Neuronal stem cell (in vitro differentiated cells): ENCODE data around the gene SAP30L.

Experiments
- DNase-seq: peaks from one replicate; pipeline ENCODE4 v3.0.0-alpha.2; 2013; ENCODE audit warnings: low spot score
- H2AFZ ChIP-seq: one replicate; pipeline ENCODE4 v1.6.1; 2013; ENCODE audit warnings: mild to moderate bottlenecking, low read length, inconsistent platforms
- H2AK5ac ChIP-seq: 2 replicates; pipeline ENCODE4 v1.6.1; 2013; ENCODE audit warnings: low read depth, mild to moderate bottlenecking, inconsistent platforms, low read length, moderate library complexity, mixed read lengths
- H2BK120ac ChIP-seq: 2 replicates; pipeline ENCODE4 v1.6.1; 2013; ENCODE audit warnings: low read depth, mild to moderate bottlenecking, inconsistent platforms, low read length, moderate library complexity, mixed read lengths
- H2BK12ac ChIP-seq: one replicate; pipeline ENCODE4 v1.6.1; 2013; ENCODE audit warnings: low read length, inconsistent platforms
- H2BK15ac ChIP-seq: 2 replicates; pipeline ENCODE4 v1.6.1; 2013; ENCODE audit warnings: mild to moderate bottlenecking, low read length, inconsistent platforms, mixed read lengths
- H2BK5ac ChIP-seq: one replicate; pipeline ENCODE4 v1.6.1; 2013; ENCODE audit warnings: inconsistent platforms, mild to moderate bottlenecking, low read length, moderate library complexity
- H3K14ac ChIP-seq: one replicate; pipeline ENCODE4 v1.6.1; 2013; ENCODE audit warnings: low read length, inconsistent platforms
- H3K18ac ChIP-seq: 2 replicates; pipeline ENCODE4 v1.6.1; 2013; ENCODE audit warnings: low read length, inconsistent platforms
- H3K23ac ChIP-seq: 2 replicates; pipeline ENCODE4 v1.6.1; 2013; ENCODE audit warnings: low read depth, mild to moderate bottlenecking, mixed read lengths, low read length, inconsistent platforms; ENCODE audit not compliant: poor library complexity
- H3K27ac ChIP-seq: replicated peaks from 3 replicates; pipeline ENCODE4 v1.5.1; 2013; ENCODE audit warnings: low read length, inconsistent platforms
- H3K27me3 ChIP-seq, 3 experiments: 2 replicates each; pipeline ENCODE4 v1.6.1; 2013; ENCODE audit warnings: low read length in 3 of 3, mild to moderate bottlenecking in 2 of 3, inconsistent platforms in 1 of 3, low read depth in 1 of 3, mixed read lengths in 1 of 3, moderate library complexity in 1 of 3; ENCODE audit not compliant: control insufficient read depth in 3 of 3, insufficient read depth in 3 of 3
- H3K36me3 ChIP-seq, 2 donors: replicated peaks in 1 of 2; 2 replicates each; pipeline ENCODE4 v1.6.1; 2013; ENCODE audit warnings: low read length in 2 of 2; ENCODE audit not compliant: control insufficient read depth in 2 of 2, insufficient read depth in 2 of 2
- H3K4ac ChIP-seq: 2 replicates; pipeline ENCODE4 v1.6.1; 2013; ENCODE audit warnings: inconsistent platforms, mild to moderate bottlenecking, low read length, moderate library complexity
- H3K4me1 ChIP-seq, 2 donors: 1 replicate in 1 of 2; 2 replicates in 1 of 2; pipeline ENCODE4 v1.6.1; 2013; ENCODE audit warnings: low read length in 2 of 2, low read depth in 1 of 2; ENCODE audit not compliant: control insufficient read depth in 2 of 2, insufficient read depth in 1 of 2
- H3K4me2 ChIP-seq: one replicate; pipeline ENCODE4 v1.6.1; 2013; ENCODE audit warnings: mild to moderate bottlenecking, low read length, inconsistent platforms; ENCODE audit not compliant: insufficient read depth, poor library complexity, severe bottlenecking
- H3K4me3 ChIP-seq, 2 donors: 2 replicates each; pipeline ENCODE4 v1.5.1; 2013; ENCODE audit warnings: low read length in 2 of 2, mild to moderate bottlenecking in 2 of 2, inconsistent platforms in 1 of 2, moderate library complexity in 1 of 2
- H3K79me1 ChIP-seq: one replicate; pipeline ENCODE4 v1.6.1; 2013; ENCODE audit warnings: low read depth, mild to moderate bottlenecking, inconsistent platforms, low read length, moderate library complexity
- H3K9ac ChIP-seq: one replicate; pipeline ENCODE4 v1.6.1; 2013; ENCODE audit warnings: mild to moderate bottlenecking, low read depth, low read length, inconsistent platforms; ENCODE audit not compliant: poor library complexity
- H3K9me3 ChIP-seq, 2 donors: replicated peaks in 1 of 2; 2 replicates each; pipeline versions ENCODE3 to v1.6.1; 2013; ENCODE audit warnings: low read length in 2 of 2, mild to moderate bottlenecking in 2 of 2, inconsistent platforms in 1 of 2, low read depth in 1 of 2, mixed read lengths in 1 of 2, moderate library complexity in 1 of 2; ENCODE audit not compliant: control insufficient read depth in 2 of 2, insufficient read depth in 1 of 2
- H4K8ac ChIP-seq: one replicate; pipeline ENCODE4 v1.6.1; 2013; ENCODE audit warnings: low read depth, mild to moderate bottlenecking, inconsistent platforms, low read length, moderate library complexity
- H4K91ac ChIP-seq: one replicate; pipeline ENCODE4 v1.6.1; 2013; ENCODE audit warnings: low read length, low read depth, mild to moderate bottlenecking, inconsistent platforms; ENCODE audit not compliant: poor library complexity
- WGBS, 2 donors: extraction: QIAGEN DNeasy Blood & Tissue Kit; methylation state at CpG; one replicate each; pipeline ENCODE4 v1.1.7; 2013; ENCODE audit warnings: missing lambda C conversion rate in 2 of 2, mixed read lengths in 1 of 2; ENCODE audit not compliant: insufficient read length in 2 of 2, insufficient replicate concordance in 1 of 2; ENCODE audit errors: extremely low coverage in 2 of 2; 5-methylcytosine and 5-hydroxymethylcytosine counted together

The SAP30L gene

GRCh38 chr5:154464438-154464837 is 18.6 kb downstream of the SAP30L start:
- WGBS, 2 donors: no CpG with 5 or more reads among the region's 1 CpG
- Histone ChIP-seq H2BK15ac (no peak overlapping the region), H3K23ac (no peak overlapping the region), H3K4me3 (no peak overlapping the region), H3K9ac (no peak overlapping the region), H4K8ac (no peak overlapping the region), H3K36me3 (no peaks in the 10 kb centered on the region), H2AFZ (no peak overlapping the region), H3K14ac (no peak overlapping the region), H3K4me1 (peaks cover 0 to 1% of the 10 kb centered on the region in 2 donors), H3K18ac (no peak overlapping the region), H4K91ac (no peak overlapping the region), H3K27ac (no peak overlapping the region), H2BK5ac (no peak overlapping the region), H2BK12ac (no peak overlapping the region), H3K4me2 (no peak overlapping the region), H3K9me3 (peaks cover 0 to 2% of the 10 kb centered on the region in 2 donors), H2AK5ac (no peak overlapping the region), H2BK120ac (no peak overlapping the region), H3K27me3 (peaks cover 0 to 38% (median 22%) of the 10 kb centered on the region in 3 experiments), H3K4ac (no peak overlapping the region), H3K79me1 (no peaks in the 10 kb centered on the region)
- DNase-seq: no peak

GRCh38 chr5:154465169-154465568 is 19.4 kb downstream of the SAP30L start:
- peaks cover 0 to 2% of the 10 kb centered on the region in 2 donors for H3K9me3 ChIP-seq
- H2BK5ac ChIP-seq: no peak overlapping the region
- H3K27me3 ChIP-seq: peaks cover 0 to 46% (median 27%) of the 10 kb centered on the region in 3 experiments
- H3K4ac ChIP-seq: no peak overlapping the region
- no peak overlapping the region for H3K14ac ChIP-seq
- WGBS, 2 donors: no CpG with 5 or more reads among the region's 6 CpGs
- H3K4me1 ChIP-seq: peaks cover 0 to 1% of the 10 kb centered on the region in 2 donors
- DNase-seq: no peak
- H4K91ac ChIP-seq: no peak overlapping the region
- H3K4me3 ChIP-seq: no peak overlapping the region
- H3K4me2 ChIP-seq: no peak overlapping the region
- no peak overlapping the region for H3K23ac ChIP-seq
- H4K8ac ChIP-seq: no peak overlapping the region
- H2BK12ac ChIP-seq: no peak overlapping the region
- no peak overlapping the region for H2AFZ ChIP-seq
- H3K79me1 ChIP-seq: no peaks in the 10 kb centered on the region
- no peak overlapping the region for H3K9ac ChIP-seq
- no peak overlapping the region for H3K27ac ChIP-seq
- H2AK5ac ChIP-seq: no peak overlapping the region
- no peak overlapping the region for H2BK120ac ChIP-seq
- no peak overlapping the region for H3K18ac ChIP-seq
- no peaks in the 10 kb centered on the region for H3K36me3 ChIP-seq
- no peak overlapping the region for H2BK15ac ChIP-seq

- no peak overlapping the region for H2BK120ac ChIP-seq
- no peak overlapping the region for H2AK5ac ChIP-seq
- H3K4me2 ChIP-seq: no peak overlapping the region
- no peak overlapping the region for H3K14ac ChIP-seq
- no peak overlapping the region for H3K9ac ChIP-seq
- peaks cover 0 to 2% of the 10 kb centered on the region in 2 donors for H3K9me3 ChIP-seq
- H3K4me3 ChIP-seq: no peak overlapping the region
- peaks cover 0 to 1% of the 10 kb centered on the region in 2 donors for H3K4me1 ChIP-seq
- no peak overlapping the region for H3K23ac ChIP-seq
- no peak for DNase-seq
- H3K79me1 ChIP-seq: no peaks in the 10 kb centered on the region
- H2BK15ac ChIP-seq: no peak overlapping the region
- no peak overlapping the region for H3K4ac ChIP-seq
- H3K27ac ChIP-seq: no peak overlapping the region
- H2BK12ac ChIP-seq: no peak overlapping the region
- no peak overlapping the region for H2AFZ ChIP-seq
- no peak overlapping the region for H3K18ac ChIP-seq
- no peak overlapping the region for H4K91ac ChIP-seq
- no peaks in the 10 kb centered on the region for H3K36me3 ChIP-seq
- H3K27me3 ChIP-seq: peaks cover 2 to 56% (median 35%) of the 10 kb centered on the region in 3 experiments
- WGBS, 2 donors: no CpG with 5 or more reads among the region's 5 CpGs
- H4K8ac ChIP-seq: no peak overlapping the region
- no peak overlapping the region for H2BK5ac ChIP-seq
These were observed 20.4 kb downstream of the SAP30L start for GRCh38 chr5:154466147-154466546.

- no peak for DNase-seq
- no peak overlapping the region for H2BK12ac ChIP-seq
- H3K4ac ChIP-seq: no peak overlapping the region
- no peak overlapping the region for H3K14ac ChIP-seq
- no peak overlapping the region for H3K4me2 ChIP-seq
- H4K91ac ChIP-seq: no peak overlapping the region
- H2BK15ac ChIP-seq: no peak overlapping the region
- H2BK5ac ChIP-seq: no peak overlapping the region
- H3K23ac ChIP-seq: no peak overlapping the region
- WGBS, 2 donors: no CpG with 5 or more reads among the region's 5 CpGs
- H3K9me3 ChIP-seq: peaks cover 0 to 2% of the 10 kb centered on the region in 2 donors
- H4K8ac ChIP-seq: no peak overlapping the region
- H3K18ac ChIP-seq: no peak overlapping the region
- H3K9ac ChIP-seq: no peak overlapping the region
- H3K4me3 ChIP-seq: no peak overlapping the region
- H3K79me1 ChIP-seq: no peaks in the 10 kb centered on the region
- H2AK5ac ChIP-seq: no peak overlapping the region
- H2BK120ac ChIP-seq: no peak overlapping the region
- H3K27me3 ChIP-seq: peaks cover 4 to 61% (median 41%) of the 10 kb centered on the region in 3 experiments
- H3K4me1 ChIP-seq: peaks cover 0 to 1% of the 10 kb centered on the region in 2 donors
- H3K36me3 ChIP-seq: no peaks in the 10 kb centered on the region
- H3K27ac ChIP-seq: no peak overlapping the region
- no peak overlapping the region for H2AFZ ChIP-seq
These were observed 20.9 kb downstream of the SAP30L start for GRCh38 chr5:154466671-154467070.
